Right ventricle myocardium superior (tissue), 1 donor: ENCODE results near the gene ASB6. TPM values are rescaled to one million over a fixed set of nuclear protein-coding genes. Genes with fewer than 3 reads are reported as not detected.
A peak's percentile ranks its signal among the peaks of the same experiment; 100 is the strongest.
"Not testable (repeated sequence)": the region's sequence is repeated elsewhere in the genome, so short reads cannot be mapped to it uniquely, and the experiment has no call there.

ENCODE experiments used
- ATAC-seq: fragments of 200-7000 bp; cut with Tn5 transposase; one replicate; pipeline ENCODE4 v1.9.1; 2020; ENCODE audit warnings: mild to moderate bottlenecking; ENCODE audit not compliant: poor library complexity
- DNase-seq: peaks from one replicate; pipeline ENCODE4 v3.0.0-alpha.2; 2020
- intact Hi-C: fragments of 100-400 bp; cut with DNase I; formaldehyde crosslinking; loops from one replicate; pipeline ENCODE4 v1.11.2; 2022
- total RNA-seq: library from RNA; stranded (reverse); fragmentation: NEBNext Ultra II Directional; extraction: Animal tissue kit (Norgen Biotek cat#: 25700); gene quantifications from one replicate; pipeline ENCODE4 v1.2.1, GENCODE V29; 2021
- donor health status: DM: no; HTN: yes; CAD: no; lungs with severe emphysema.

ASB6 gene
- total RNA-seq, 1 donor from 2014 or later, result 7.9 TPM

- ATAC-seq (no peak), DNase-seq (no peak)
- intact Hi-C loops, result no loop called here
Measured at GRCh38 chr9:129669946-129670345, 28.0 kb upstream of the ASB6 start.

DNA sequence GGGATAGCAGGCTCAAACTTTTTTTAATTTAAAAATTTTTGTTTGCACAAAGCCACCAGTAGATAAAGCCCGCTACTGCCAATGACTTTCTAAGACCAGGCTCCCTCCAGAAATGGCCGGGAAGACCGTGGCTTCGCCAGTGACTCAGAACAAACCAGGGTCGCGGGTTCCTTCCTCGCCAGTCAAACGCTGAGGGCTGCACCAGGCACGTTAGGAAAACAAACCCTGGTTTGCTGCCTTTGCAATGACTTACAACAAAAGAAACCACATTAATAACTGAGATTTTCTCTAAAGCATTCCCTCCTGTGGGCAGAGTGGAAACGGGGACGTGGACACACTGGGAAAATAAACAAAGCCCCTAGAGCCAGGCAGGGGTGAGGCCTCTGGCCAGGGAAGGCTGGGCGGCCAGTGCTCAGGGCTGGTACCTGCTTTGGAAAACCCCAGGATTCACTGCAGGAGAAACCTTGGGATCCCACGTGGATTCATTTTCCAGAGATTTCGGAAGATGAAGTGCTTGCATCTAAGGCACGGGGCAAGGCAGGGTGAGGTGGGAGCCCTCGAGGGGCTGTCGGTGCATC lies 27.3 kb upstream of the ASB6 start:
- intact Hi-C loops, result no loop called here
- DNase-seq (no peak), ATAC-seq (no peak)

- ATAC-seq, result no peak
- intact Hi-C loops, result no loop called here
Measured at GRCh38 chr9:129667850-129668249, 25.9 kb upstream of the ASB6 start.

DNA sequence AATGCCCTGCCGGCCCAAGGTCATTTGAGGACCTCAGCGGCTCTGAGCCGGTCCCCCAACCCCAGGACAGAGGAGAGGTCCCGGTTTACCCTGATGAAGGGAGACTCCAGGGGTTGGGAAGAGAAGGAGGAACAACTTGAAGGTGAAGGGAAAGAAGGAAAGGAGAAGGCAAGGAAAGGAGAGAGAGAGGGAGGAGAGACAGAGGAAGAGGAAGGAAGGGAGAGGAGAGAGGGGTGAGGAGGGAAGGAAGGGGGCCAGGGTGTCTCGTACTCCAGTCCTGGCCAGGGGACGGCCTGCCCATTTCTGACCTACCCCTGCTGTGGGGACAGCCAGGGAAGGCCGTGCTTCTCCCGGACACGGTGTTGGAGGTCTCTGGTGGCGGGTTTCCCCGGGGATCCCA lies 25.4 kb upstream of the ASB6 start:
- no peak for DNase-seq
- intact Hi-C loops, result no loop called here
- ATAC-seq, result no peak

More at GRCh38 chr9:129667850-129668249, 25.9 kb upstream of the ASB6 start:
- no peak for DNase-seq

GRCh38 chr9:129666575-129666974 lies 24.6 kb upstream of the ASB6 start:
- intact Hi-C loops, result no loop called here
- DNase-seq (no peak), ATAC-seq (no peak)

- intact Hi-C loops, result no loop called here
- ATAC-seq, result no peak
- DNase-seq, result no peak
Measured at GRCh38 chr9:129665814-129666520, 24.0 kb upstream of the ASB6 start.

- DNase-seq (peak; percentile 56), ATAC-seq (peak; percentile 65)
- intact Hi-C loops, result no loop called here
Measured at GRCh38 chr9:129665389-129665775, 23.4 kb upstream of the ASB6 start, which contains the start of gene PRRX2. PRRX2 (plus strand) TSS chr9:129665647; CDS start chr9:129665868, 221 bp downstream.

GRCh38 chr9:129664746-129665388 lies 22.9 kb upstream of the ASB6 start:
- intact Hi-C loops, result no loop called here
- ATAC-seq (peak; percentile 55), DNase-seq (no peak)

DNA sequence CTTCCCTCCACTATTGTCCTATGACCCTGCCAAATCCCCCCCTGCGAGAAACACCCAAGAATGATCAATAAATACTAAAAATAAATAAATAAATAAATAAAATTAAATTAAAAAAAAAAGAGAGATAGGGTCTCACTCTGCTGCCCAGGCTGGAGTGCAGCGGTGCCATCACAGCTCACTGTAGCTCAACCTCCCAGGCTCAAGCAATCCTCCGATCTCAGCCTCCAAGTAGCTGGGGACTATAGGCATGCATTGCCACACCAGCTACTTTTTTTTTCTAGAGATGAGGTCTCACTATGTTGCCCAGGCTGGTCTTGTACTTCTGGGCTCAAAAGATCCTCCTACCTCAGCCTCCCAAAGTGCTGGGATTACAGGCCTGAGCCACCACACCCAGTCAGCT lies 20.3 kb upstream of the ASB6 start:
- intact Hi-C loops, DNase-seq, ATAC-seq: not testable (repeated sequence)

DNA sequence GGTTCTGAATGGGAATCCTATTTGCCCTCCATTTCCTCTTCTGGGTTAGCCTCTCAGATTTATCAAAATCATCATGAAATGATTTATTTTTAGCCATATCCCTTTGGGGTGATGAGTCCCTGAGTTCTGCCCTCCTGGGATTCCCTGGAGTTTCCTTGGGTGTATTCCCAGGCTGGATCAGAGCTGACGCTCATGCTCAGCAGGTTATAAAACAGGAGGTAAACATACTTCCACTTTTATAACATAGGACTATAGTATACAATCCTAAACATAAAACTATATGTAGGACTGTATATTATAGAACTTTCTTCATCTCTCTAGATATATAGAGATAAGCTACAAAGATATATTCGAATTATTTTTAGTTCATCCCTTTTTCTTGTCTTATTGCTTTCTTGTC lies 19.1 kb upstream of the ASB6 start:
- DNase-seq, result no peak
- intact Hi-C loops, result no loop called here
- no peak for ATAC-seq

GRCh38 chr9:129656795-129657390 lies 14.9 kb upstream of the ASB6 start:
- intact Hi-C loops, result no loop called here
- DNase-seq, result no peak
- ATAC-seq, result no peak

DNA sequence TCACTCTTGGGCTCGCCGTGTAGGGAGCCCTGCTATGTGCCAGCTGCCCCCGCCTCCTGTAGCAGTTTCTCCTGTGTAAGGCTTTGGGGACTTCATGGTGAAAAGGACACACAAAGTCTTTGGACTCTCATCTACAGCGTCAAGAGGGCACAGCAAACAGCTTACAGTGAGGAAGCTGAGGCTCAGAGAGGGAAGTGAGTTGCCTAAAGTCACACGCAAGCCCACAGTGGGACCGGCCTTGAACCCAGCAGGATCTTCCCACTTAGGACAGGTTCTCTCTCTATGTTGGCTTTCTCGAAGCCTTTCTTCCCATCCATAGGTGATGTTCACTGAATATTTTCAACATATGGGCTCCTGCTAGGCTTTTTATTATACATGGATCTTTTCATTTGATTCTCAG lies 13.7 kb upstream of the ASB6 start:
- DNase-seq (no peak), ATAC-seq (no peak)
- intact Hi-C loops, result no loop called here

GRCh38 chr9:129655154-129655553 lies 13.2 kb upstream of the ASB6 start:
- intact Hi-C loops, result no loop called here
- ATAC-seq (no peak), DNase-seq (no peak)

DNA sequence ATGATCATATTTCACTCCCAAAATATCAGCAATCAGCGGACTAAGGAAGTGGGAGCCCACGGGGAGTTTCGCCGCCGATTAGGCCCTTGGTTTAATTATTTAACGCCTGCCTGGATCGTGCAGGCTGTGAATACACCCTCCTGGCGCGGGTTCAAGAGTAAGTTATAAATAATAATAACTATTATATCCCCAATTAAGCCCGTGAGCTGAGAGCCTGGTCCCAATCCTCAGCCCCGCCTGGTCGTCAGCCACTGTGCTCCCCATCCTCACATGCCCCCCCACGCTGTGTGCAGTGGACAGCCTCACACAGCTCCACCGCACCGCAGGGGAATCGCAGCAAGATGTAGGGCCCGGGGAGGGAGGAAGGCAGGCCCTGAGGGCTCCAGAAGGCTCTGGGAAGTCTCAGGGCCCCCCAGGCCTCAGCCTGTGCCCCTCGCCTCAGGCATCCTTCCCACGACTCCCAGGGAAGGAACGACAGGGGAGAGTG lies 12.6 kb upstream of the ASB6 start:
- no peak for ATAC-seq
- intact Hi-C loops, result no loop called here
- no peak for DNase-seq

DNA sequence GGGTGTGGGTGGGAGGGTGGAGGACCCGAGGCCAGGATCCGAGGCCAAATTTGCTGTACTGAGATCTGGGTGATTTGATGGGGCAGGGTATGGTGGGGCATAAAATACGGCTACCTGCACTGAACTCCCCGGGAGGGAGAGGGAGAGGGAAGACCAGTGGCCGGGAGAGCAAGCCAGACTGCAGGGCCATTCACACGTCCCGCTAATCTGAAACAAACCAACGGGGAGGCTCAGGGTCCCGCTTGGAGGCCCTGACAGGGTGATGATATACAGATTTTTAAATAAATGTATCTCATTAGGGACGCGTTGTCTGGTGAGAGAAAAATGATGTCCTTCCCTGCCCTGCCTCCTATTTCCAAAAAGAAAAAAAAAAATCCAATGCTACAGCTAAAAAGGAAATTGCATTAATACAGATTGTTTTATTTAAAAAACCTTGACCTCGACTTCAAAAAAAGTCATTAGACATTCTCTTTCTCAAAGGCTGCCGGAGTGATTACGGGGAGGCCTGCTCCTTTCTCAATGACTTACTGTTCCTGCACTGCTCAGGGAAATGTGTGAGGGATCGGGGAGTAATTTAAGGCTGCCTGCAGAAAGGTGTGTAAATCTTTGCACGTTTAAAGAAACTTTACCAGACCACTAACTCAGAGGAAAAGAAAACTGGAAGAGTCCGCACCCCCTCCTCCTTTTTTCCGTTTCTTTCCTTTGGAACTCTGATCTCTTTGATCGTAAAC lies 12.0 kb upstream of the ASB6 start:
- ATAC-seq (no peak), DNase-seq (no peak)
- intact Hi-C loops, result no loop called here

- ATAC-seq (no peak), DNase-seq (no peak)
- intact Hi-C loops, result no loop called here
Measured at GRCh38 chr9:129650680-129651235, 8.8 kb upstream of the ASB6 start.

- intact Hi-C loops, result no loop called here
- DNase-seq, result no peak
- ATAC-seq, result no peak
Measured at GRCh38 chr9:129649726-129650679, 8.1 kb upstream of the ASB6 start.

GRCh38 chr9:129648764-129649115 lies 6.8 kb upstream of the ASB6 start:
- DNase-seq (no peak), ATAC-seq (no peak)
- intact Hi-C loops, result no loop called here
